HUES6 (cell line): ENCODE data around the gene C1orf105.
"Not testable (repeated sequence)": the region's sequence is repeated elsewhere in the genome, so short reads cannot be mapped to it uniquely, and the experiment has no call there.

Experiments
- H3K27ac ChIP-seq: 2 replicates; pipeline ENCODE4 v1.7.0; 2013; ENCODE audit warnings: low read depth, mild to moderate bottlenecking, low read length, inconsistent platforms
- H3K27me3 ChIP-seq: 2 replicates; pipeline ENCODE4 v1.6.1; 2013; ENCODE audit warnings: low read length; ENCODE audit not compliant: control insufficient read depth, insufficient read depth
- H3K36me3 ChIP-seq: 2 replicates; pipeline ENCODE4 v1.6.1; 2013; ENCODE audit warnings: low read length; ENCODE audit not compliant: control insufficient read depth, insufficient read depth
- H3K4me1 ChIP-seq: 2 replicates; pipeline ENCODE4 v1.6.1; 2013; ENCODE audit warnings: low read length; ENCODE audit not compliant: control insufficient read depth, insufficient read depth
- H3K4me3 ChIP-seq: 2 replicates; pipeline ENCODE4 v1.5.1; 2013; ENCODE audit warnings: low read depth, low read length
- H3K9ac ChIP-seq: one replicate; pipeline ENCODE4 v1.6.1; 2013; ENCODE audit warnings: mild to moderate bottlenecking, low read length
- H3K9me3 ChIP-seq: 2 replicates; pipeline ENCODE4 v1.6.1; 2013; ENCODE audit warnings: low read depth, low read length; ENCODE audit not compliant: control insufficient read depth, insufficient read depth

The C1orf105 gene, protein sequence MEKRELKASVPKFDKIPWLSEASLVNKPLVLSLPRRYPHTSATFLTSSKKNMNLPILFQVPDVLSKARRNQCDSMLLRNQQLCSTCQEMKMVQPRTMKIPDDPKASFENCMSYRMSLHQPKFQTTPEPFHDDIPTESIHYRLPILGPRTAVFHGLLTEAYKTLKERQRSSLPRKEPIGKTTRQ

DNA sequence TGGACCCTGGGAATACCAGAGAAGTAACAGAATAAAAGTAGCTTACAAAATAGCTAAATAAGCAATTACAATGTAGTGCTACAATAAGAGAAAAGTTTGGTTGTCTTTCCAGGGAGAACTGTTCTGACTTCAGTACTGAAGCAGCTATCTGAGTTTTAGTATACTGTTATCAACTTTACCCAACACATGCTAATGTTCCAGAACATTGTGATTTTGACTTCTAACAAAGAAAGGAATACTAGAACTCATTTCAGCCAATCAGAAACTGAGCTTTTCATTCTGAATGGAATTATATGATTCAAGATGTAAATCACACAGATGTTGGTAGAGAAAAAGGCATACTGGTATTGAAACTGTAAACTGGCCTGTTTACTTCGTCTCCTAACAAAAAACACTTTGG is at the start of gene C1orf105:
TSS of gene C1orf105 (plus strand) at position 301 of the 400 bp plus-strand sequence. CDS start 201 bp downstream, outside the sequence.
- Histone ChIP-seq H3K36me3 (no peaks in the 10 kb centered on the region), H3K9me3 (no peaks in the 10 kb centered on the region), H3K27me3 (no peaks in the 10 kb centered on the region), H3K4me1 (peaks cover 16% of the 10 kb centered on the region), H3K27ac (no peak within 1 kb of the TSS), H3K9ac (no peak within 1 kb of the TSS), H3K4me3 (no peak within 1 kb of the TSS)

DNA sequence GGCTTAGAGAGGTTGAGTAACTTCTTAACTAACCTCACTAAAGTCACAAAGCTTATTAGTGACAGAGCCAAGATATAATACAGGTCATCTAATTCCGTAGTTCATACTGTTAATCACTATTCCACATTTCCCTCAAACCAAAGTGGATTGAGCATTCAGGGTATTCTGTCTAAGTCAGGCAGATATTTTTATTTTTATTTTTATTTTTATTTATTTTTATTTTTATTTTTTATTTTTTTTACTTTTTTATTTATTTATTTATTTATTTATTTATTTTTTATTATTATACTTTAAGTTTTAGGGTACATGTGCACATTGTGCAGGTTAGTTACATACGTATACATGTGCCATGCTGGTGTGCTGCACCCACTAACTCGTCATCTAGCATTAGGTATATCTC is 48.8 kb upstream of the C1orf105 start:
- not testable (repeated sequence) for H3K9me3 ChIP-seq, H3K9ac ChIP-seq, H3K4me1 ChIP-seq, H3K27me3 ChIP-seq, H3K36me3 ChIP-seq, H3K4me3 ChIP-seq, H3K27ac ChIP-seq

GRCh38 chr1:172373864-172374263 is 46.6 kb upstream of the C1orf105 start:
- Histone ChIP-seq H3K9ac (no peak overlapping the region), H3K4me3 (no peak overlapping the region), H3K27ac (no peak overlapping the region), H3K9me3 (no peaks in the 10 kb centered on the region), H3K36me3 (no peaks in the 10 kb centered on the region), H3K27me3 (no peaks in the 10 kb centered on the region), H3K4me1 (no peaks in the 10 kb centered on the region)

- Histone ChIP-seq H3K27me3 (no peaks in the 10 kb centered on the region), H3K36me3 (no peaks in the 10 kb centered on the region), H3K4me1 (no peaks in the 10 kb centered on the region), H3K9me3 (no peaks in the 10 kb centered on the region), H3K4me3 (no peak overlapping the region), H3K27ac (no peak overlapping the region), H3K9ac (no peak overlapping the region)
These were observed 45.3 kb upstream of the C1orf105 start for GRCh38 chr1:172375211-172375631.

- H3K9me3 ChIP-seq = no peaks in the 10 kb centered on the region
- 0 out of 2 replicates have a peak, but pooled peaks cover 6% of the 10 kb centered on the region for H3K4me1 ChIP-seq
- no peak overlapping the region for H3K27ac ChIP-seq
- no peak overlapping the region for H3K4me3 ChIP-seq
- no peaks in the 10 kb centered on the region for H3K27me3 ChIP-seq
- H3K9ac ChIP-seq = no peak overlapping the region
- H3K36me3 ChIP-seq = no peaks in the 10 kb centered on the region
These were observed 44.1 kb upstream of the C1orf105 start for GRCh38 chr1:172376431-172376830.

DNA sequence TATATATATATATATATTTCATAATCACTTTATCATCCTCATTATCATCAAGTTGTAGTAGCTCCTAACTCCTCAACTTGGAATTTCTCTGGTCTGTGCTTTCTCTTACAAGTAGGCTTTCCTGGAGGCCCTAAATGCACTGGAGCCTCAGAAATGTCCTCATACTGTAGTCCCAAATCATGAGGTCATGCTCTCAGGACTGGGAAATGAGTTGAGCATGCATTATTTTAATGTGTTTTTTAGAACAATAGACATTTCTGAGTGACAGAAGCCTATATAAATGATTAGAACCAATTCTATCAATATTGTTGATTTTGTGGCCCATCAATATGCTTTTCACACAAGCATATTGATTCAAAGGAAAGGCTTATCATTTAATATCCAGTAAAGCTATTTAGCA is 42.9 kb upstream of the C1orf105 start:
- Histone ChIP-seq H3K9me3 (no peaks in the 10 kb centered on the region), H3K27me3 (no peaks in the 10 kb centered on the region), H3K4me1 (peaks cover 10% of the 10 kb centered on the region; the same call in 1 of the 2 replicates), H3K9ac (no peak overlapping the region), H3K4me3 (no peak overlapping the region), H3K36me3 (no peaks in the 10 kb centered on the region), H3K27ac (no peak overlapping the region)

DNA sequence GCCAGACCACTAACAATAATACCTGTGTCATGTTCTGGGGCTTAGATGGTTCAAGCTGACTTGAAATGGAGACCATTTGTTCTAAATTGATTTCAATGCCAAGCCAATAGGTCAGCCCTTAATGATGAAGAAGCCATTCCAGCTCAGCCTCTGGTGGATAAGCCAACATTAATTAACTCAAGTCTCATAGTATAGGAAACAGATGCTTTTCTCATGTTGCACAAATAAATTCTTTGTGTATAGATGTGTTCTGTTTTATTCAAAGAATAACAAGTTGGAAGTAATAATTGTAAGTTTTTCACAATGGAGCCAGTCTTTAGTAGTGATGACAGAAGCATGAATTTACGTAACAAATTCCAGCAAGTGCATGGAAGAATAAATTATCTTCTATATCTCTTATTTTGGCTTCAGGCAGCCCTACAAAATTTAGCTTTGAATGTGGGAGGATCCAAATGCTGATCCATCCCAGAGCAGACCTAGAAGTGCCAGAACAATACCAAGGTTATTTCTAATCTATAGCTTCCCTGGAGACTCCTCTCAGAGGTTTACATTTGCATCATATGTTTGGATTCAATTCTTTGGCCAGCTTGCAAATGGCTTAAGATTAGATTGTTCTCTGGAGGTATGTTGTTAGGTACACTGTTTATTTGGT is 42.2 kb upstream of the C1orf105 start:
- H3K4me3 ChIP-seq = no peak overlapping the region
- H3K9me3 ChIP-seq = no peaks in the 10 kb centered on the region
- H3K9ac ChIP-seq = no peak overlapping the region
- H3K27ac ChIP-seq = no peak overlapping the region
- no peaks in the 10 kb centered on the region for H3K36me3 ChIP-seq
- no peaks in the 10 kb centered on the region for H3K27me3 ChIP-seq
- H3K4me1 ChIP-seq = peaks cover 17% of the 10 kb centered on the region

GRCh38 chr1:172380441-172381244 is 39.8 kb upstream of the C1orf105 start:
- Histone ChIP-seq H3K9ac (no peak overlapping the region), H3K9me3 (no peaks in the 10 kb centered on the region), H3K27me3 (no peaks in the 10 kb centered on the region), H3K27ac (no peak overlapping the region), H3K36me3 (no peaks in the 10 kb centered on the region), H3K4me3 (no peak overlapping the region), H3K4me1 (peaks cover 29% of the 10 kb centered on the region)

- Histone ChIP-seq H3K27me3 (no peaks in the 10 kb centered on the region), H3K27ac (no peak overlapping the region), H3K4me1 (peaks cover 29% of the 10 kb centered on the region)
These were observed 38.5 kb upstream of the C1orf105 start for GRCh38 chr1:172381946-172382345.

GRCh38 chr1:172382406-172382805 is 38.1 kb upstream of the C1orf105 start:
- Histone ChIP-seq H3K9ac (no peak overlapping the region), H3K4me1 (peaks cover 29% of the 10 kb centered on the region), H3K9me3 (no peaks in the 10 kb centered on the region), H3K4me3 (no peak overlapping the region), H3K27ac (0 out of 2 replicates have a peak overlapping the region, but pooled peaks have one; percentile 6), H3K36me3 (no peaks in the 10 kb centered on the region), H3K27me3 (no peaks in the 10 kb centered on the region)

More at GRCh38 chr1:172381946-172382345, 38.5 kb upstream of the C1orf105 start:
- Histone ChIP-seq H3K4me3 (no peak overlapping the region), H3K9ac (no peak overlapping the region), H3K9me3 (no peaks in the 10 kb centered on the region), H3K36me3 (no peaks in the 10 kb centered on the region)

GRCh38 chr1:172382990-172383389 is 37.5 kb upstream of the C1orf105 start:
- Histone ChIP-seq H3K9me3 (no peaks in the 10 kb centered on the region), H3K4me3 (no peak overlapping the region), H3K27ac (peak overlapping the region; percentile 49; the same call in 1 of the 2 replicates), H3K9ac (no peak overlapping the region), H3K27me3 (no peaks in the 10 kb centered on the region), H3K4me1 (peaks cover 29% of the 10 kb centered on the region), H3K36me3 (no peaks in the 10 kb centered on the region)
